ENCODE measurements around the gene ATG7.
"Not testable (repeated sequence)": the region's sequence is repeated elsewhere in the genome, so short reads cannot be mapped to it uniquely, and the experiment has no call there.

ATG7 gene

DNA sequence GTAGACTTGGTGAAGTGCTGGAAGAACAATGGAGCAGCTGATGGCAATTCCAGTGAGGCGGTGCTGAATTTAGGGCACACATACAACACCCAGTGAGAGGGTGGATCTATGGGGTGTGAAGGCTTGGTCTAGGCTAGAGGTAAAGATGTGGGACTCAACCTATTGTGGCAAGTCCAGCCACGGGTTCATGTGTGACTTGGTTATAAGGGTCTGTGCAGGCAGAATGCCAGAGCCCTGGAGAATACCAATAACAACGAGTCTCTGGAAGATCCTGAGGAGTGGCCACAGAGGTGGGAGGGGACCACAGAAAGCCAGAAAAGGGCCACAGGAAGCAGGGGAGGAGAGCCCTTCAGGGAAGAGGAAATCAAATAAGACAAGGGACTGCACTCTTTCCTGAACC is 316.6 kb downstream of the ATG7 start:
- Mint-ChIP-seq H3K4me1 (ENCODE audit: low read depth) (peaks cover 25% of the 10 kb centered on the region), H3K27ac (no peak overlapping the region), H3K9me3 (no peaks in the 10 kb centered on the region), H3K36me3 (ENCODE audit: low read depth) (peaks cover 9% of the 10 kb centered on the region), H3K4me3 (no peak overlapping the region), H3K27me3 (ENCODE audit: low read depth) (no peaks in the 10 kb centered on the region)

DNA sequence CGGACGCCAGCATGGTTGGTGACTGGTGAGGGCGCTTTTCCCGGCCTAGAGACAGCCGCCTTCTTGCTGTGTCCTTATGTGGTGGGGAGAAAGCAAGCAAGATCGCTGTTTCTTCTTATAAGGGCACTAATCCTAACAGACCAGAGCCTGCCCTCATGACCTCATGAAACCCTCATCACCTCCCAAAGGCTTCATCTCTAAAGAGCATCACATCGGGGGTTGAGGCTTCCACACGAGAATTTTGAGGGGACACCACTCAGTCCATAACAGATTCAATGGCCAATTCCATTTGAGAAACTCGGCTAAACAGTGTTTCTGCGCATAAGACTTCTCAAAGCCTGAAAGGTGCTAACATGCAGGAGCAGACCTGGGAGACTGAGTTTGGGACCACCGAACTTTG is 317.5 kb downstream of the ATG7 start:
- Mint-ChIP-seq H3K4me3 (no peak overlapping the region), H3K27ac (no peak overlapping the region), H3K9me3 (no peaks in the 10 kb centered on the region), H3K27me3 (ENCODE audit: low read depth) (no peaks in the 10 kb centered on the region), H3K4me1 (ENCODE audit: low read depth) (peaks cover 20% of the 10 kb centered on the region), H3K36me3 (ENCODE audit: low read depth) (peaks cover 11% of the 10 kb centered on the region)

DNA sequence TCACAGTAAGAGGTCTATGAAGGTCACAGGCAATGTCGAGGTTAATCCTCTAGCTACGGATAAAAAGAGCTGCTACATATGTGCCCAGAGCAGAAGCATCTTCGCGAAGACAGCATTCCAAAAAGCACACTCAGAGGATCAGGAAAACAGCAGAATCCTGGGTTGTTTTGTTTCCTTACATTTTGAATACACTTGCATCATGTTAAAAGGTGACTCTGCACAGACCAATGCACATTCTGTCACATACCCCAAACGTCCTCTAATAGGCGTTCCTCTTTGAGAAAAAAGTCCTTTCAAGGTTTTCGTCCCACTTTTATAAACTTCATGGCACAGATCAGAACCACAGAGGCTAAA is 318.8 kb downstream of the ATG7 start:
- no peak overlapping the region for H3K4me3 Mint-ChIP-seq
- peaks cover 15% of the 10 kb centered on the region for H3K36me3 Mint-ChIP-seq (ENCODE audit: low read depth)
- H3K9me3 Mint-ChIP-seq: peaks cover under 1% of the 10 kb centered on the region
- peaks cover 19% of the 10 kb centered on the region for H3K4me1 Mint-ChIP-seq (ENCODE audit: low read depth)
- H3K27ac Mint-ChIP-seq: no peak overlapping the region
- H3K27me3 Mint-ChIP-seq (ENCODE audit: low read depth): no peaks in the 10 kb centered on the region

DNA sequence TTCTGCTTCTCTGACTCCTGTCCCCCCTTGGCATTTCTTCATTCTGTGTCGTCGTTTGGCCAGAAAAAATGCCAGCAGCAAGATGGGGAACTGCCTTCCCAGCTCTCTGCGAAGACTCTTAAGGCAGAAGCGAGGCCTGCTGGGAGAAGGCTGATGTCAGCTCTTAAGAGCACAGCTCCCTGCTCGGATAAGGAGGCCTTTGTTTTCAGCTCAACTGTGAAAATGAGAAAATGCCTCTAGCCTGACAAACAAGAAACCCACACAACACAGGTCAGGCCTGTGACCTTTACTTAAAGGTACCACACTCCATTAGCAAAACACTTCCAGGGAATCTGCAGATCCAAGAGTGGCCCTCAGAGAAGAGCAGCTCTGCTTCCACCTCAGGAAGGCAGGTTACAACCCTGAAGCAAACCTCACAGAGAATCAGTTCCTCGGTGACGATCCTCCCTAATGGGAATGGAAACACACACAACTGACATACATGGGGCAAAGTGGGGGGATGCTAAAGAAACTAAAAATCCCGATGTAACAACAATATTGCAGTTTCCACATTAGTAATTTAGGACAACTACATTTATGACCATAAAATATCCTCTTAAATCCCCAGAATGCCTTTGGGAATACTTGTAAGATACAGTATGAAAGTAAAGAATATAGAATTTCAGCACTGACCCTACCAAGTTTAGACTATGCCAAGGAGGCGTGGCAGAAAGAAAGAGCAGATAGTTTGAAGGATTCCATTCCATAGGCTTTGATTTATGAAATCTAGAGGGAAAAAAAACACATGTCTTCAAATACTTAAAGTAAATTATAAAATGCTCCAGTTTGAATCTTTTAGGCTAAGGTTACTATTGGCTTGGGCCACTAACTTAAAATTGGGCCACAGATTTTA is 319.4 kb downstream of the ATG7 start:
- Mint-ChIP-seq H3K36me3 (ENCODE audit: low read depth) (peaks cover 19% of the 10 kb centered on the region), H3K4me1 (ENCODE audit: low read depth) (peaks cover 19% of the 10 kb centered on the region), H3K9me3 (peaks cover 5% of the 10 kb centered on the region), H3K27me3 (ENCODE audit: low read depth) (no peaks in the 10 kb centered on the region), H3K4me3 (no peak overlapping the region), H3K27ac (no peak overlapping the region)

DNA sequence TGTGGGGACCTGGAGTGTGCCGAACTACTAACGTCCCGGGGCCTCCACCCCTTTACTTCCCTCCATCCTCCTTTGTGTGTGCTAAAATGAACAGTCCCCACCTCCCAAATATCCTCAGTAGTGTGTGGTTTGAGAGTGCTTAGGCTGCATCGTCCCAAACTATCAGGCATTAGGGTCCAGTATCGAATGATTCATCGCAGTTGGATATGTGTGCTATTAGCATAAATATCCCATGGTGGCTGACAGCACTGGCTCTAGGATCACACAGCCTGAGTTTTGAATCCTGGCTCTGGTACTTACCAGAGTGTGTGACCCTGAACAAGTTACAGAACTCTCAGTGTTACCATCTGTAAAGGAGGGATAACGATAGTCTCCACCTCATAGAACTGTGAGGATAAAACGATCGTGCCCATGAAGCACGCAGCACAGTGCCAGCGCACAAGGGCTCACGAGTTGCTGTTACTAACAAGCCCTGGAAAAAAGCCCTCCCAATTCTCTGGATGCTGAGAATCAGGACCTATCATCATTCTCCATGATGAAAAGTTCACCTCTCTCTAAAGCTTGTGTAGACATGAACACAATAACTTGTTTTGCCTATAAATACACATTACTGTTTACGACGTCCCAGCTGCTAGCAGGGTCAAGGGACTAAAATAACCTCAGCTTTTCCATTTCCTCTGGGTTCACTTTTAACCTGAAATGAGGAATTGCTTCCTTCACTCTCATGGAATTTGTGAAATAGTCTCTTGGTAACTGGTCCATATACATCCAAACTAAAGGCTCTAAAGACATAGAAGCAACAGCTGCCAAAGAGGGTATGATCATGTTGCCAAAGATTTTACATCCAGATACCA is 320.5 kb downstream of the ATG7 start:
- Mint-ChIP-seq H3K27me3 (ENCODE audit: low read depth) (no peaks in the 10 kb centered on the region), H3K4me3 (no peak overlapping the region), H3K36me3 (ENCODE audit: low read depth) (peaks cover 27% of the 10 kb centered on the region), H3K9me3 (peaks cover 5% of the 10 kb centered on the region), H3K27ac (no peak overlapping the region), H3K4me1 (ENCODE audit: low read depth) (peaks cover 19% of the 10 kb centered on the region)

DNA sequence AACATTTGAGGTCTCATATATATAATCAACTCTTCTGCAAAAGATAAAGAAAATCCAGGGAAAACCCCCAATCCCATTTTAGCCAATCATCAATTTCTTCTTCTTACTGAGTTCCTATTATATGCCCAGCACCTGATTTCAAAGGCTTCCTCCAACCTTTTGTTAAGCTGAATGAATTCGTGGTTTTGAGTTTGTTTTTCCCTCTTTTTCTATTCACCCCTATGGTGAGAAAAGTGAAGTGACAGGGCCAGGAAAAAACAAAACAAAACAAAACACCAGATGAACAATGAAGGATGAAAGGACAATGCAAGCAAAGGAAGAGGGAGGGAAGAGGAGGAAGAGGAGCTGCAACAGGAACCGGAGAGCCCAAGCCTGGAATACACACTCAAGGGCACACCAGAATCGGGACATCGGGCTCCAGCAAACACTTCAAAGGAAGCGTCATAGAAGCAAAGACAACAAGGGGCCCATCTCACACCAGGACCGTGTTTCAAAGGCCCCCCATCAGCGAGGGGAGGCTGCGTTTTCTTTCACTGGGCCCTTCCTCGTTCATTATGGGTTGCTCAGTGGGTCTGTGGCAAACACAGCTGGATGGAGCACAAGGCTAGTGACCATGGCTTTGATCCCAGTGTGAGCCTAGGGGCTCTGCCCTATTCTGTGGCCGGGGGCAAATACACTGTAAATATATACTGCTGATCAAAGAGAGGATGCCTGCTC is 321.3 kb downstream of the ATG7 start:
- Mint-ChIP-seq H3K4me1 (ENCODE audit: low read depth) (peaks cover 12% of the 10 kb centered on the region), H3K27ac (no peak overlapping the region), H3K27me3 (ENCODE audit: low read depth) (no peaks in the 10 kb centered on the region), H3K9me3 (peaks cover 5% of the 10 kb centered on the region), H3K4me3 (no peak overlapping the region), H3K36me3 (ENCODE audit: low read depth) (peaks cover 35% of the 10 kb centered on the region)

DNA sequence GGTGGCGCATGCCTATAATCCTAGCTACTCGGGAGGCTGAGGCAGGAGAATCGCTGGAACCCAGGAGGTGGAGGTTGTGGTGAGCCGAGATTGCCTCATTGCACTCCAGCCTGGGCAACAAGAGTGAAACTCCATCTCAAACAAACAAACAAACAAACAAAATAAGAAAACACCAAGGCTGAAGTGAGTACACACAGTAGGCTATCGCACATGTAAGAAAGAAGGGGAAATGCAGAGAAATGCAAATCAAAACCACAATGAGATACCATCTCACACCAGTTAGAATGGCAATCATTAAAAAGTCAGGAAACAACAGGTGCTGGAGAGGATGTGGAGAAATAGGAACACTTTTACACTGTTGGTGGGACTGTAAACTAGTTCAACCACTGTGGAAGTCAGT is 322.8 kb downstream of the ATG7 start:
- H3K27ac Mint-ChIP-seq; H3K9me3 Mint-ChIP-seq; H3K27me3 Mint-ChIP-seq (ENCODE audit: low read depth); H3K4me1 Mint-ChIP-seq (ENCODE audit: low read depth); H3K4me3 Mint-ChIP-seq: not testable (repeated sequence)
- H3K36me3 Mint-ChIP-seq (ENCODE audit: low read depth): peaks cover 40% of the 10 kb centered on the region

DNA sequence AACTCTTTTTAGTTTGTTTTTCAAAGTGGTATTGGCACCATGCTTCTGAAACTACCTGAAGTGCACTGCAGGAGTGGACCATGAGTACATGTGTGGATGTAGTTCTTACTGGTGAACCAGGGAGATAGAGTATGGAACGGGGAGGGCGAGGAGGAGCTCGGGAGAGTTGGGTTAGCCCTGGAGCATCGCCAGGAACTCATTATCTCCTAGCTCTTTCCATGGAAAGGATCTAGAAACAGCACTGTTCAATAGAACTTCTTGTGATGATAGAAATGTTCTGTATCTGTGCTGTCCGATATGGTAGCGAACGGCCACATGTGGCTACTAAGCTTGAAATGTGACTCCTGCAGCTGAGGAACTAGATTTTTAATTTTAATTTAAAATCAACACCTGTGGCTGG is 324.2 kb downstream of the ATG7 start:
- Mint-ChIP-seq H3K4me3 (no peak overlapping the region), H3K27ac (no peak overlapping the region), H3K27me3 (ENCODE audit: low read depth) (no peaks in the 10 kb centered on the region), H3K4me1 (ENCODE audit: low read depth) (peaks cover 5% of the 10 kb centered on the region), H3K9me3 (peaks cover 5% of the 10 kb centered on the region), H3K36me3 (ENCODE audit: low read depth) (peaks cover 47% of the 10 kb centered on the region)

DNA sequence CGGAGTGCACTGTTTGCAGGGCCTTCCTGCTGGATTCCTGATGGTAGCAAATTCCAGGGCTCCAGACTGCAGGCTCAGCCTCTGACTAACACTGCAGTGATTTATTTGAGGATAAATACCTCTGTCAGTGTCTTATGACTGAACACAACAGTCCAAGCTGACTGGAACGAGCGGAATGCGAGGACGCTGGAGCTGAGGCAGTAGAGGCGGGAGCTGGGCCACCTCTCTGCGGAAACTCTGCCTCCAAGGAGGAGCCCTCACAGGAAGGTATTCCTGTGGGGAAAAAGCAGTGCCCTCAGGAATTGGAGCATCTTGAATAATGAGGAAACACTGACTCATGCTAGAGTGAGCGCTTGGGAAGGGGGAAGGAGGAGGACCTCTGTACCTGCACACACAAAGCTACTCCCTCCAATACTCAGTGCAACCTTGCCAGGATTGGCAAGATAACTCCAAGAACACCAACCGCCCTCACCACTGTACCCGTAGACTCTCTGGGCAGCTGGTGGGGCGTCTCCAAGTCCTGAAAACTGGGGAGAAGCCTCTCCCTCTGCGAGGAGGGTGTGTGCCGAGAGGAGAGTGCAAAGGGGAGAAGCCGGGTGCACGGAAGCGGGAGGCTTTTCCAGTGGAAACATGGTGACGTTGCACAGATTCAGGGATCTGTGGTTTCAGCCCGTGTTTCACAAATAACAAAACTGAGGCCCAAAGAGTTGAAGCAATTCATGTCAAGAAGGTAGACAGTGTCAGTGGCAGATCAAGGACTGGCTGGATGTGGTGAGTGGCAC is 328.5 kb downstream of the ATG7 start:
- Mint-ChIP-seq H3K27ac (no peak overlapping the region), H3K36me3 (ENCODE audit: low read depth) (peaks cover 41% of the 10 kb centered on the region), H3K9me3 (peaks cover 5% of the 10 kb centered on the region), H3K4me3 (no peak overlapping the region), H3K4me1 (ENCODE audit: low read depth) (peaks cover 5% of the 10 kb centered on the region), H3K27me3 (ENCODE audit: low read depth) (no peaks in the 10 kb centered on the region)

DNA sequence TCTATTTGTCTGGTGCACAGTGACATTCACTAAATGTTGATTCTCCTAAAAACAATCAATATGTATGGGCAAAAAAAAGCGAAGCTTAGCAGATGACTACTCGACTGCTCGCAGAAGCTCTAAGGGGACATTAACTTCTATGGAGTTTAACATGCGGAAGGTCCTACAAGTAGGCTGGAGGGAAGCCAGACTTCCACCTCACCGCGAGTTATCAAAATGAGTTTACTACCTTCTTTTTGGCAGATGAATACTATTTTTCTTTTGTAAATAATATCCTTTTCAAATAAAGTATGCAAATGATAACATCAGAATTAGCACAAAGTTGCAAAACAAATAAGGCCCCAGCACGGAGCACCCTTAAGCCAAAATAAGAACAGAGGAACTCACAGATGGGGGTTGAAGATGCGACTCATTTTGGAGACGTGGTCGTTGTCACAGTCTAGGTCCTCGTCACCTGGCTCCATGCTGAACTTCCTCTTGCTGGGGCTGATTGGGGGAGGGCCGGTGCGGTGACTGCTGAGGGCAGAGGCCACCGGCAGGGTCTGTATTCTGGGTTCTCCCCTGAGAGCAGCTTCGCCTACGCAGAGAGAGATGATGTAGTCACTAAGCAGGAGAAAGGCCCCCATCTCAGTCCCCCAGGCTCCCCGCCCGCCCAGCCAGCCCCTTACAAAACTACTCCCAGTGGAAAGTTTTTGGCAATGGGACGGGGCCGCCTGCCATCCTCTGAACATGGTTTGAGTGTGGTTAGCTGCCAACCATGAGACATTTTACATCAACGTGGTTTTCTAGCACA is 329.4 kb downstream of the ATG7 start:
- Mint-ChIP-seq H3K36me3 (ENCODE audit: low read depth) (peaks cover 40% of the 10 kb centered on the region), H3K27ac (no peak overlapping the region), H3K4me1 (ENCODE audit: low read depth) (peaks cover 8% of the 10 kb centered on the region), H3K9me3 (no peaks in the 10 kb centered on the region), H3K4me3 (no peak overlapping the region), H3K27me3 (ENCODE audit: low read depth) (no peaks in the 10 kb centered on the region)

DNA sequence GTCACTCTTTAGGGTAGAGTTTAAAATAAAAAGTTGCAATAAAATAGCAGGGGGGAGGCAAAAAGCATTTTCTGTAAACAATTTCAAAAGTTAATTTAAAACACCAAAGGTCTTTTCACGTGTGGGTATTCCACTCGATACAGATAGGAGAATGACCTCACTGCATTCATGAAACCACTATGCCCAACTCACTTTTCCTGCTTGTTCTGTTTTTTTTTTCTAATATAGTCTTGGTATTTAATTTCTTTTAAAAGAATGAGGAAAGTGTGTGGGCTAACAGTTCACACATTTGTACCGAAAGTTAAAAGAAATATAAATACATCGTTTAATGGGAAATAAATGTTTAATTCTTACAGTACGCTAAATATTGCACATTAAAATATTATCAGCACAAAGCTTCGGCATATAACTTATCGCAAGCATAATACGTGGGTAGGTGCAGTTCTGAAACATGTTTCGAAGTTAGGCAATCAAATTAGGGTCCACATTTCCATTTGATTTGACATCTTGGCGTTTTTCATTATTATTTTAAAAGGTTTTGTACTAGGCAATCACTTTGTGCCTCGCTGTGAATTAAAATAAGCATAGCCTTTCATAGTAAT is 330.1 kb downstream of the ATG7 start:
- Mint-ChIP-seq H3K4me3 (no peak overlapping the region), H3K4me1 (ENCODE audit: low read depth) (peaks cover 14% of the 10 kb centered on the region), H3K9me3 (no peaks in the 10 kb centered on the region), H3K36me3 (ENCODE audit: low read depth) (peaks cover 37% of the 10 kb centered on the region), H3K27ac (no peak overlapping the region), H3K27me3 (ENCODE audit: low read depth) (no peaks in the 10 kb centered on the region)

DNA sequence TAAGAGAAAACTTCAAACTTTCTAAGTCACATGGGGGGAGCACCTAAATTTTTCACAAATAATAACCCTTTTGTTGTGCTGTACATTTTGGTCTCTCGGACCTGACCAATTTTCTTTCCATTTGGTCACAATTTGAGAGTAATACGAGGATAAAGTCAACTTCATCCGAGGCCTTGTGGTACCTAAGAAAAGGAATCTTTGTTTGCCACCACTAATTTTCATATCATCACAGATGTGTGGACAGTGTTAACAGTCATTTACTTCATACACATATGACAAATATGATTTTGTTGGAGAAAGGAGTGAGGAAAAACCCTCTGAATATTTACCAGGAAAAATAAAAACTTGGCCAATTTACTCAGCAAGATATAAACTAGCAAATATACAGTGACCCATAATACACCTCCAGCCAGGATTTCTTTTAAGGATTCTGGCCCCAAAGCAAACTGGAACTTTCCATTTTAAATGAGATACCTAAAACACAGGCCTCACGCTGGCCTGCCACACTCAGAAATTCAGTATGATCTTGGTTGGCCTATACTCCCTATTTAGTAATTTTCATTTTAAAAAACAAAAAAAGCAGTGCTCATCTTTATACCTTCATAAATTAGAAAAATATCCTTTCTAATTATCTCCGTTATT is 330.8 kb downstream of the ATG7 start:
- Mint-ChIP-seq H3K36me3 (ENCODE audit: low read depth) (peaks cover 32% of the 10 kb centered on the region), H3K9me3 (no peaks in the 10 kb centered on the region), H3K4me1 (ENCODE audit: low read depth) (peaks cover 14% of the 10 kb centered on the region), H3K27me3 (ENCODE audit: low read depth) (no peaks in the 10 kb centered on the region), H3K27ac (no peak overlapping the region), H3K4me3 (no peak overlapping the region)

DNA sequence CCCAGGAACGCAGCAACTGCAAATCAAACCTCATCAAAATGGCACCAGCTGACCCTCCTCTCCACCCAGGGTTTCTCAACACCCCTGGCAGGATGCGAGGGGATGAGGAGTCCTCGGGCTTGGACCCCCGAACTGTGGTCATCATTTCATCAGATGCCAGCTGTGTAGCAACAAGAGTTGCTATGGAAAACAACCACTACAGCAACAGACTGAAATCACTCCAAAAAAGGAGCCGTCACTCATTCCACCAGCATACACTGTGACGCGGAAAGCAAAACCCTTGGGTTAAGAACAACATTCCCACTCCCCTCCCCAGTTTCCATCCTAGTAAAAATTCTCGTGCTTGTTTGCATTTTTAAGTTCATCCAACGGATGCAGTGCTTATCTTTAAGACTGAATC is 331.4 kb downstream of the ATG7 start:
- no peak overlapping the region for H3K27ac Mint-ChIP-seq

More for the DNA sequence above, 331.4 kb downstream of the ATG7 start:
- peaks cover 27% of the 10 kb centered on the region for H3K36me3 Mint-ChIP-seq (ENCODE audit: low read depth)
- H3K4me3 Mint-ChIP-seq: no peak overlapping the region
- no peaks in the 10 kb centered on the region for H3K9me3 Mint-ChIP-seq
- H3K27me3 Mint-ChIP-seq (ENCODE audit: low read depth): no peaks in the 10 kb centered on the region
- H3K4me1 Mint-ChIP-seq (ENCODE audit: low read depth): peaks cover 14% of the 10 kb centered on the region
